GM19467 (cell line): ENCODE data around the gene ELK1.
"Not testable (repeated sequence)": the region's sequence is repeated elsewhere in the genome, so short reads cannot be mapped to it uniquely, and the experiment has no call there.

Experiments used
- ATAC-seq: cut with Tn5 transposase; IDR thresholded peaks from one replicate; pipeline ENCODE4 v1.9.1; 2021; ENCODE audit warnings: mild to moderate bottlenecking, moderate library complexity; ENCODE audit not compliant: unreplicated experiment

The ELK1 gene

DNA sequence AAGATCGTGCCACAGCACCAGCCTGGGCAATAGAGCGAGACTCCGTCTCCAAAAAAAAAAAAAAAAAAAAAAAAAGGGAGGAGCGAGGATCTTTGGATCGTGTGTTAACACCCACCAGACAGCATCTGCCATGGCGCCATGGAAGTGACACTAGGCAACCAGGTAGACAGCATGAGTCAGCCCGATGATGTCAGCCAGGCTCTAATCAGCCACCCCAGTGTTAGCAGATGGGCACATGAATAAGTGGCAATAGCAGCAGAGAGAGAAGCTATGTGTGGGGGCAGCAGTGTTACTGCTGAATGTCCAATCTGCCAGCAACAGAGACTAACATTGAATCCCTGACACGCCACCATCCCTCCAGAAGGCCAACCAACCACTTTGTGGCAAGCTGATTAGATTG is 37.3 kb downstream of the ELK1 start:
- ATAC-seq, result no peak

- ATAC-seq, result no peak
These were observed 37.9 kb downstream of the ELK1 start for GRCh38 chrX:47612418-47612817.

DNA sequence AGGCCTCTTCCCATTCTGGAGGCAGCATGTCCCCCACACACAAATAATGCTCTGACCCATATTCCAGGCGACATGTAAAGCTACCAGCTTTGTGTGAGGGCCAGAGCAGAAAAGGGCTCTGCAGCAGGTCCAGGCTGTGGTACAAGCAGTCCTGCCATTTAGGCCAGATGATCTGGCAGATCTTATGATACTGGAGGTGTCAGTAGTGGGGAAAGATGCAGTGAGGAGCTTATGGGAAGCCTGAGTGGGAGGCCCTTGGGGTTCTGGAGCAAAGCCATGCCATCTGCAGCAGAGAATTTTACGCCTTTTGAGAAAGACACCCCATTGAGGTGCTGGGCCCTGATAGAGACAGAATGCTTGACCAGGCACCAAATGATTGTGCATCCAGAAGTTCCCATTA is 38.4 kb downstream of the ELK1 start:
- ATAC-seq, result no peak

DNA sequence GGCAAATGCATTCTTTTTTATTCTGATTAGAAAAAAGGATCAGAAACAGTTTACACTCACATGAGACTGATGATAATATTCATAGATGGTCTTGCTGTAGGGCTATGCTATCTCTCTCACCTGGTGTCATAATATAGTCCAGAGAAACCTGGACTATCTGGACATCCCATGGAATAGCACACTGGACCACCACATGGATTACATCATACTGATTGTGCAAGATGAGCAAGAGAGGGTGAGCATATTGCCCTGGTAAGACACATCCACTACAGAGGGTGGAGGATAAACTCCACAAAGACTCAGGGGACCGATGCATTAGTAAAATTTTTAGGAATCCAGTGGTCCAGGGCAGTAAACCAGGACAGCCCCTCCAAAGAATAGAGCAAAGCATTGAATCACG is 38.9 kb downstream of the ELK1 start:
- no peak for ATAC-seq

DNA sequence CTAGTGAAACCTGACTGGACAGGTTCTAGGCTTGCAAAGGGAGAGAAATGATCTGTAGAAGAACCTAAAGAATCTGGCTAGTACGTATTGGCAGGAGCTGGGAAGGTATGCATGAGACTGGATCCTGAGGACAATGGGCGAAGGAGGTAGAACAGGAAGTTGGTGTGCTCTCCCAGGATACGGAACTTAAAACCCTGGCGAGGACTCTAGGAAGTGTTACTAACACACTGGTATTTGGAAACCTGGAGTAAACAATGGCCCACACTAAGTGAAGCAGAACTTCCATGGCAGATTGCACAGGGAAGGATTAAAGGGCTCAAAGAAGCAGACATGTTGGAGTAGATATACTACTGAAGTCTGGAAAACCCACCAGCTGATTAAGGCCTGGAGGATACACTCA is 39.9 kb downstream of the ELK1 start:
- no peak for ATAC-seq

DNA sequence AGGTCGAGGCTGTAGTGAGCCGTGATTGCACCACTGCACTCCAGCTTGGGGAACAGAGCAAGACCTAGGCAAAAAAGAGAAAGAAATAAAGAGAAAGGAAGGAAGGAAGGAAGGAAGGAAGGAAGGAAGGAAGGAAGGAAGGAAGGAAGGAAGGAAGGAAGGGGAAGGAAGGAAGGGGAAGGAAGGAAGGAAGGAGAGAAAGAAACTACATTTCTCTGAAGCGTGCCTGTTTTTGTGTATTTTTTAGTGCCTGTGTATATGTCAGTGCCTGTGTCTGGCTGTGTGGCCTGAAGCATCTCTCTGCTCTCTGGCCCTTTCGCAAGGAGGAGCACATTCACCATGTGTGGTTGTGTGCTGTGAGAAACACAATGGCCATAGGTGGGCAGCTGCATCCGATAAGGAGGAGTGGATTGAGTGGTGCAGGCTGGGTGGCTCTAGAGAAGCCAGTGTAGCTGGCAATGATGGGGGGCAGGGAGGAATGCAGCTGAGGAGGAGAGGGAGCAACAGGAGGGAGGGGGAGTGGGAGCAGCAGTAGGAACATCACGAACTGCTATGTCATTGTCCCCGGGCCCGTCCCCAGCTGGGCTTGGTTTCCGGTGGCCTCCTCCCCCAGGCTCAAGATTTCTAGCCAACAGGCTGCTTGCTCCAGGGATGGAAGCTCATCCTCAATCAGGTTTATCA is 42.1 kb downstream of the ELK1 start:
- ATAC-seq, result no peak

DNA sequence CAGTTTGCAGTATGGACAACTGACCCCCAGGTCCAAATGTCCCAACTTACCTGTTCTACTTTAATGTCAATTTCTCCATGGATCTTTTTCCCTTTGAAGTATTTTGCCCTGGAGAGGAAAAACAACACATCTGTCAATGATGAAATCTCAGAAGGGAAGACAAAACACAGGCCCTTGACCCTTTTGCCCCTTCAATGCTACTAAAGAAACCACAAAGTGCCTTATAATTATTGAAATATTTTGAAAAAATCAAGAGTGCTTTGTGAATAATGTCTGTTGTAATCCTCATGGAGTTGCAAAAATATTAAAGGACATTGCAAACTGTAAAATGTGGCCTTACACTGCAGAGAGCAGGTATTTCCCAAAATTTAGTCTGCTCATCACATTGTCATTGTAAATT is 43.3 kb downstream of the ELK1 start:
- ATAC-seq, result no peak

- ATAC-seq, result no peak
These were observed 45.3 kb downstream of the ELK1 start for GRCh38 chrX:47605024-47605423.

DNA sequence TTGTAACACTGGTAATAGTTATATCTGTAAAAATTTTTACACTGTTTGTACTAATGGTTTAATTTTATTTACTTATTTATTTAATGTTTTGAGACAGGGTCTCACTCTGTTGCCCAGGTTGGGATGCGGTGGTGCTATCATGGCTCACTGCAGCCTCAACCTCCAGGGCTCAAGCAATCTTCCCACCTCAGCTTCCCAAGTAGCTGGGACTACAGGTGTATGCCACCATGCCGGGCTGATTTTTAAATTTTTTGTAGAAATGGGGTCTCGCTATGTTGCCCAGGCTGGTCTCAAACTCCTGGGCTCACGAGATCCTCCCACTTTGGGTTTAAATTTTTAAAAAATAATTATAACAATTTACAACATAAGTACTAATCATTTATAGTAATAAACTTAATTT is 47.2 kb downstream of the ELK1 start:
- not testable (repeated sequence) for ATAC-seq

DNA sequence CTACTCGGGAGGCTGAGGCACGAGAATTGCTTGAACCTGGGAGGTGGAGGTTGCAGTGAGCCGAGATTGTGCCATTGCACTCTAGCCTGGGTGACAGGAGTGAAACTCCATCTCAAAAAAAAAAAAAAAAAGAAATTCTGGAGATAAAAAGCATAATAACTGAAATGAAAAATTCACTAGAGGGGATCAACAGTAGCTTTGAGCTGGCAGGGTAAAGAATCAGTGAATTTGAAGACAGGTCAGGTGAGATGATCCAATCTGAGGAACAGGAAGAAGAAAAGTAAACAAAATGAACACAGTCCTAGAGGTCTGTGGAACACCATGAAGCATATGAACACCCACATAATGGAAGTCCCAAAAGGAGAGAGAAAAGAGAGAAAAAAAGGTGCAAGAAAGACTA is 53.1 kb downstream of the ELK1 start:
- no peak for ATAC-seq

GRCh38 chrX:47596256-47596655 is 54.1 kb downstream of the ELK1 start:
- ATAC-seq, result no peak

- ATAC-seq, result no peak
These were observed 54.6 kb downstream of the ELK1 start for GRCh38 chrX:47595716-47596251.

GRCh38 chrX:47593522-47593921 is 56.8 kb downstream of the ELK1 start:
- no peak for ATAC-seq

GRCh38 chrX:47590984-47591383 is 59.4 kb downstream of the ELK1 start:
- ATAC-seq, result no peak

DNA sequence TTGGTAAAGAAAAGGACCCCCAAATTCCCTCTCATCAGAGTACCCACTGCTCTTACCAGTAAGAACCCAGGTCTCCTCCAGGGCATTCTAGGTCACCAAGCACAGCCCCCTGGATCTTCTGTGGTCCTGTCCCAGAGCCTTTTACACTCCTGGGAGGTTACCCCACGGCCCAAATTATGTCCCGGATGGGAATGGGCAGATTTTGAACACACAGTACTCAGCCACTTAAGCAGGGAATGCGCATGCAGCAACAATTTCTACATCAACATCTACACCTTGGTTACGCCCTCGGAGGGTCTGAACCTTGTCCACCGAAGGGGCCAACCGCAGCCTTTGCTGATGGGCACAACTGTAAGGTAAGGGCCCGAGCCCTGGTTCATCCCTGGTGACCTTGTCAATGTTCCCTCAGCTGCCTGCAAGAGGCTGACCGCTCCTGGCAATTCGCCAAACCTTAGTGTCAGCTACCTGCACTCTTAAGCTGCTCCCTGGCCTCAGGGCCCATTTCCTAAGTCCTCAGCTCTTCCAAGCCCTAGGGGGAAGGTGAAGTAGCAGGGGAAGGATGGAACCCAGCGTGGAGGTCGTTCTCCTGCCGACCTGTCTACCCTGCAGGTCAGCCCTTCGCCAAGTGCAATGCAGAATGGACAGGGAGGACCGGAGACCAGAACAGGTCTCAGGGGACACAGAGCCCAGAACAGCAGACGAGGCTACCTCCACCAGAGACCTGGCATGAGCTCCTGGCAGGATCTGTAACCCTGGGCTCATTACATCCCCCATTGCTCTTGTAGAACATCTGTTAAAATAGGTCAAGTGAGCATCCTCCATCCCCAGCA is 62.2 kb downstream of the ELK1 start:
- no peak for ATAC-seq

DNA sequence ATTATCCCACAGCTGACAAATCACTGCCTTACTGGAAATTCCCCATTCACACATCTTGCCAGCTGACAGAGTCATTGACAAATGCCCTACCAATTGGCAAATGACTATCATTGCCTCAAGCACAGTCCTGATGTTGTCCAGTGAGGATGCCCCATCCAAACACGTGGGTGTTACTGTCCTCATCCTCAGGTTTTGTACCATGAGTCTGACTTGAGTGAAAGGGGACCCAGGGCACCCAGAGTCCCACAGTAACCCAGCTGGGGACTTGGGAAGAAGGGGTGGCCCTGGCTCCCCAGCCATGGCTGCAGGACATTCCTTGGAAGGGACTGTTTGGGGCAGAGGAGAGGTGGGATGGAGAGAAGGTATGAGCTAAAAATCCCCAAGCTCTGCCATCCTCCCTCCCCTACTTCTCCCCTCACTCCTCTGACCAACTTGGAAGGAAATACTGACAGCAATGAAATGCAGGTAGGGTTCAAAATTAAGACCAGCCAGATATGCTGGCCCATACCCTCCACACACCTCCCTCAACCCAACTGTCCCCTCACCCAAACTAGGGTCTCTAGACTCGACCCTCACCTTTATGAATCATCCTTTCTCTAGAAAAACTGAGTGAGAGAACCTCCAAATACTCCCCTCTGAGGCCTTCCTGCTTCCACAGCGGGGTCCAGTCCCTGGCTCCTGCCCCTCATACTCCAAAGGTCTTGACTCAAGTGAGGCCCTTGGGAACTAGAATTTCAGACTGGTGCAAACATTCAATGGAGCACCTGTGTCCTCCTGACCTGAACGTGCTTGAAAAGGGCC is 63.1 kb downstream of the ELK1 start:
- ATAC-seq, result no peak

DNA sequence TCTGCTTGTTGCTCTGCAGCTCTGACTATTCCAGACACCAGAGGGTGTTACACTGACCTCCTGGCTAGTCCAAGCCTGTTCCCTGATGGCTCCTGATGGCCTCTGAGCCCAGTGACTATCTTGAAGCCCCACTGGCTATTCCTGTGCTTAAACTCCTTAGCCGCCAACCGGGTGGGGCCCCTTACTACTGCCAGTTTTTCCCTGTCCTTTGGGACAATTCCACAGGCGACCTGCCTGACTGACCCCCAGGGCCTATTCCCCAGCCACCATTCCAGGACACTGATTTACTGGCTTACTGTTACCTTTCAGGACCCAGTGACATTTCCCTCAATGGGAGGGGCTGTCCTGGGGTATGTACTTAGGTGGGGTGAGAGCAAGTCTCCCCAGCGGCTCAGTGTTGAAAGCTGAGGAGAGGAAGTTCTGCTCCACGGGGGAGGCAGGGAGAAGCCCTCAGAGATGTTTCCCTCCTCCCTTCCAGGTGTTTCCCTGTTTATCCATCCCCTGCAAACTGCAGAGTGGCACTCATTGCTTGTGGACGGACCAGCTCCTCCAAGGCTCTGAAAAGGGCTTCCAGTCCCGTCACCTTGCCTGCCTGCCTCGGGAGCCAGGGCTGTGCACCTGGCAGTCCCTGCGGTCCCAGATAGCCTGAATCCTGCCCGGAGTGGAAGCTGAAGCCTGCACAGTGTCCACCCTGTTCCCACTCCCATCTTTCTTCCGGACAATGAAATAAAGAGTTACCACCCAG is 64.1 kb downstream of the ELK1 start:
- no peak for ATAC-seq
